Sigmoid colon (tissue), 7 donors: ENCODE data around the gene CPZ. TPM values are rescaled to one million over a fixed set of nuclear protein-coding genes. Genes with fewer than 3 reads are reported as not detected.

ENCODE experiments used
- DNase-seq: peaks from one replicate; pipeline ENCODE4 v3.0.0-alpha.2; 2019
- H3K27ac ChIP-seq, 4 donors: fragments of 200-600 bp; sonication (generic); one replicate each; pipeline ENCODE4 v1.5.1; 2016 to 2019; ENCODE audit warnings: mild to moderate bottlenecking in 1 of 4
- H3K27me3 ChIP-seq, 3 donors: fragments of 200-600 bp; sonication (generic); one replicate each; pipeline ENCODE4 v1.5.1; 2019; ENCODE audit warnings: mild to moderate bottlenecking in 1 of 3
- H3K36me3 ChIP-seq, 4 donors: fragments of 200-600 bp; sonication (generic); one replicate each; pipeline ENCODE4 v1.5.1; 2016 to 2019
- H3K4me1 ChIP-seq, 4 donors: fragments of 200-600 bp; sonication (generic); one replicate each; pipeline ENCODE4 v1.5.1; 2017 to 2019
- H3K4me3 ChIP-seq, 4 donors: fragments of 200-600 bp; sonication (generic); one replicate each; pipeline ENCODE4 v1.5.1; 2017 to 2019; ENCODE audit warnings: mild to moderate bottlenecking in 2 of 4, moderate library complexity in 1 of 4
- H3K9me3 ChIP-seq, 4 donors: fragments of 200-600 bp in 3 of 4; sonication (generic) in 3 of 4; one replicate each; pipeline versions ENCODE4 v1.5.1 to v1.6.1; 2013 to 2019
- EP300 ChIP-seq, 4 donors: sonication (generic); formaldehyde crosslinking; IDR thresholded peaks; one replicate each; pipeline ENCODE4 v1.6.1; 2017; ENCODE audit warnings: antibody characterized with exemption in 4 of 4
- POLR2A ChIP-seq, 2 donors: fragments of 450-650 bp; IDR thresholded peaks; one replicate each; pipeline ENCODE4 v1.6.1; 2016; ENCODE audit warnings: antibody characterized with exemption in 2 of 2, mild to moderate bottlenecking in 2 of 2, moderate library complexity in 2 of 2
- POLR2AphosphoS5 ChIP-seq, 4 donors: sonication (generic); formaldehyde crosslinking; IDR thresholded peaks; one replicate each; pipeline ENCODE4 v1.6.1; 2017; ENCODE audit warnings: antibody characterized with exemption in 4 of 4
- WGBS, 2 donors: extraction: QIAGEN DNeasy Blood & Tissue Kit; methylation state at CpG; one replicate each; pipeline ENCODE4 v1.1.7; 2013; 5-methylcytosine and 5-hydroxymethylcytosine counted together
- intact Hi-C: fragments of 100-400 bp; cut with DNase I; formaldehyde crosslinking; loops from one replicate; pipeline ENCODE4 v1.15.1; 2023
- polyA plus RNA-seq, 3 donors: library from polyadenylated mRNA; stranded (reverse); fragments of 200-250 nt; gene quantifications; one replicate each; pipeline ENCODE4 v1.2.3, GENCODE V29; 2013
- total RNA-seq, 4 donors: library from RNA; depleted of rRNA; stranded (reverse); fragments of >200 nt; gene quantifications; one replicate each; pipeline ENCODE4 v1.1.0, GENCODE V29; 2016
- TF ChIP-seq, protein P1 (sequence below), 4 experiments: fragments of 450-650 bp in 3 of 4; fragments of 200-600 bp in 1 of 4; IDR thresholded peaks; one replicate each; pipeline ENCODE4 v1.5.1; 2016 to 2019; ENCODE audit warnings: antibody characterized with exemption in 4 of 4, mild to moderate bottlenecking in 3 of 4, moderate library complexity in 2 of 4
- donor health status: healthy with polysubstance abuse.
- donor health status: Bipolar disorder and iron deficiency.
- donor health status: healthy.

Gene CPZ
- total and polyA plus RNA-seq, 7 donors, result 0.46 to 8.3 (median 1.8) TPM

GRCh38 chr4:8606476-8606875, 13.9 kb downstream of the CPZ start:
- no peak overlapping the region for H3K4me3 ChIP-seq
- H3K9me3 ChIP-seq, result no peaks in the 10 kb centered on the region
- 66 to 79% methylated on average over 26 of the region's 26 CpGs for WGBS, 2 donors
- H3K27me3 ChIP-seq, result peaks cover 0 to 13% (median 0%) of the 10 kb centered on the region in 3 donors
- DNase-seq, result no peak
- intact Hi-C loops, result loop anchor here (10.0 kb wide), 2 partner anchors 278 to 308 kb away; no protein-coding TSS in a partner anchor
- no peak overlapping the region for H3K27ac ChIP-seq
- H3K36me3 ChIP-seq, result no peaks in the 10 kb centered on the region
- TF ChIP-seq POLR2AphosphoS5 (IDR thresholded peaks at IDR 0.05) (no peak), EP300 (IDR thresholded peaks at IDR 0.05) (no peak), POLR2A (IDR thresholded peaks at IDR 0.05) (no peak)
- TF ChIP-seq, protein P1, sequence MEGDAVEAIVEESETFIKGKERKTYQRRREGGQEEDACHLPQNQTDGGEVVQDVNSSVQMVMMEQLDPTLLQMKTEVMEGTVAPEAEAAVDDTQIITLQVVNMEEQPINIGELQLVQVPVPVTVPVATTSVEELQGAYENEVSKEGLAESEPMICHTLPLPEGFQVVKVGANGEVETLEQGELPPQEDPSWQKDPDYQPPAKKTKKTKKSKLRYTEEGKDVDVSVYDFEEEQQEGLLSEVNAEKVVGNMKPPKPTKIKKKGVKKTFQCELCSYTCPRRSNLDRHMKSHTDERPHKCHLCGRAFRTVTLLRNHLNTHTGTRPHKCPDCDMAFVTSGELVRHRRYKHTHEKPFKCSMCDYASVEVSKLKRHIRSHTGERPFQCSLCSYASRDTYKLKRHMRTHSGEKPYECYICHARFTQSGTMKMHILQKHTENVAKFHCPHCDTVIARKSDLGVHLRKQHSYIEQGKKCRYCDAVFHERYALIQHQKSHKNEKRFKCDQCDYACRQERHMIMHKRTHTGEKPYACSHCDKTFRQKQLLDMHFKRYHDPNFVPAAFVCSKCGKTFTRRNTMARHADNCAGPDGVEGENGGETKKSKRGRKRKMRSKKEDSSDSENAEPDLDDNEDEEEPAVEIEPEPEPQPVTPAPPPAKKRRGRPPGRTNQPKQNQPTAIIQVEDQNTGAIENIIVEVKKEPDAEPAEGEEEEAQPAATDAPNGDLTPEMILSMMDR (IDR thresholded peaks at IDR 0.05), result no peak
- H3K4me1 ChIP-seq, result peaks cover 0 to 7% (median 1%) of the 10 kb centered on the region in 4 donors

DNA sequence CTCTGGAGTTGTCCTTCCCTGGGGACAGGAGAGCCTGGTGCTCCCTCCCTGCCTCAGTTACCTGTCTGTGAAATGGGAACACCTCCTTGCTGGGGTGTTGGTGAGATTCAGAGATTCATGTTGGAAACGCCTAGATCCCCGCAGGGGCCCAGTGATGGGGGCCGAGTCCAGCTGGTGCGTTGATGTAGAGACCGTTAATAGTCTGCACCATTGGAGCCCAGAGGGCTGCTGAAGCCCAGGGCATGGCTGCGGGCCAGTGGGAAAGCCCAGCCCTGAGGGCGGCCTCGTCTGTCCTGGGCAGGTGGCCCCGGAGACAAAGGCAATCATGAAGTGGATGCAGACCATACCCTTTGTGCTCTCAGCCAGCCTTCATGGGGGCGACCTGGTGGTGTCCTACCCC, 14.4 kb downstream of the CPZ start:
- no peak for DNase-seq
- no peak for TF ChIP-seq POLR2A (IDR thresholded peaks at IDR 0.05)
- no peak for TF ChIP-seq EP300 (IDR thresholded peaks at IDR 0.05)
- TF ChIP-seq, protein P1 (IDR thresholded peaks at IDR 0.05), result no peak
- no peak for TF ChIP-seq POLR2AphosphoS5 (IDR thresholded peaks at IDR 0.05)
- Histone ChIP-seq H3K36me3 (no peaks in the 10 kb centered on the region), H3K27ac (no peak overlapping the region), H3K4me1 (peaks cover 0 to 7% (median 1%) of the 10 kb centered on the region in 4 donors), H3K9me3 (no peaks in the 10 kb centered on the region), H3K4me3 (no peak overlapping the region), H3K27me3 (peaks cover 0 to 13% (median 0%) of the 10 kb centered on the region in 3 donors)
- intact Hi-C loops, result loop anchor here (10.0 kb wide), 2 partner anchors 278 to 308 kb away; no protein-coding TSS in a partner anchor
- 55 to 69% methylated on average over 10 of the region's 10 CpGs for WGBS, 2 donors

GRCh38 chr4:8607603-8608481, 15.3 kb downstream of the CPZ start:
- no peak overlapping the region for H3K27ac ChIP-seq
- no peaks in the 10 kb centered on the region for H3K36me3 ChIP-seq
- TF ChIP-seq POLR2A (IDR thresholded peaks at IDR 0.05), result no peak
- TF ChIP-seq POLR2AphosphoS5 (IDR thresholded peaks at IDR 0.05), result no peak
- no peak for TF ChIP-seq EP300 (IDR thresholded peaks at IDR 0.05)
- TF ChIP-seq, protein P1 (IDR thresholded peaks at IDR 0.05), result peak; percentile 54 to 99 (median 77)
- peaks cover 0 to 13% (median 0%) of the 10 kb centered on the region in 3 donors for H3K27me3 ChIP-seq
- 16 to 20% methylated on average over 42 of the region's 42 CpGs for WGBS, 2 donors
- intact Hi-C loops, result loop anchor here (10.0 kb wide), 2 partner anchors 277 to 307 kb away; no protein-coding TSS in a partner anchor
- H3K4me1 ChIP-seq, result peaks cover 0 to 7% (median 1%) of the 10 kb centered on the region in 4 donors
- no peak overlapping the region for H3K4me3 ChIP-seq
- no peaks in the 10 kb centered on the region for H3K9me3 ChIP-seq
- no peak for DNase-seq

- no peak overlapping the region for H3K27ac ChIP-seq
- no peak for DNase-seq
- H3K36me3 ChIP-seq, result no peaks in the 10 kb centered on the region
- no peaks in the 10 kb centered on the region for H3K9me3 ChIP-seq
- H3K27me3 ChIP-seq, result peaks cover 0 to 13% (median 0%) of the 10 kb centered on the region in 3 donors
- no peak overlapping the region for H3K4me3 ChIP-seq
- TF ChIP-seq POLR2A (IDR thresholded peaks at IDR 0.05) (no peak), EP300 (IDR thresholded peaks at IDR 0.05) (no peak)
- TF ChIP-seq, protein P1 (IDR thresholded peaks at IDR 0.05), result no peak
- H3K4me1 ChIP-seq, result peaks cover 0 to 7% (median 1%) of the 10 kb centered on the region in 4 donors
- intact Hi-C loops, result loop anchor here (10.0 kb wide), 2 partner anchors 276 to 306 kb away; no protein-coding TSS in a partner anchor
- 45 to 63% methylated on average over 5 of the region's 5 CpGs for WGBS, 2 donors
Measured at GRCh38 chr4:8608714-8609391, 16.3 kb downstream of the CPZ start.
